ELF-1 (cell line): ENCODE results near the gene OXTR.

Source experiments
- DNase-seq: peaks from one replicate; pipeline ENCODE4 v3.0.0-alpha.2; 2016; ENCODE audit warnings: low read depth, low spot score

OXTR gene

DNA sequence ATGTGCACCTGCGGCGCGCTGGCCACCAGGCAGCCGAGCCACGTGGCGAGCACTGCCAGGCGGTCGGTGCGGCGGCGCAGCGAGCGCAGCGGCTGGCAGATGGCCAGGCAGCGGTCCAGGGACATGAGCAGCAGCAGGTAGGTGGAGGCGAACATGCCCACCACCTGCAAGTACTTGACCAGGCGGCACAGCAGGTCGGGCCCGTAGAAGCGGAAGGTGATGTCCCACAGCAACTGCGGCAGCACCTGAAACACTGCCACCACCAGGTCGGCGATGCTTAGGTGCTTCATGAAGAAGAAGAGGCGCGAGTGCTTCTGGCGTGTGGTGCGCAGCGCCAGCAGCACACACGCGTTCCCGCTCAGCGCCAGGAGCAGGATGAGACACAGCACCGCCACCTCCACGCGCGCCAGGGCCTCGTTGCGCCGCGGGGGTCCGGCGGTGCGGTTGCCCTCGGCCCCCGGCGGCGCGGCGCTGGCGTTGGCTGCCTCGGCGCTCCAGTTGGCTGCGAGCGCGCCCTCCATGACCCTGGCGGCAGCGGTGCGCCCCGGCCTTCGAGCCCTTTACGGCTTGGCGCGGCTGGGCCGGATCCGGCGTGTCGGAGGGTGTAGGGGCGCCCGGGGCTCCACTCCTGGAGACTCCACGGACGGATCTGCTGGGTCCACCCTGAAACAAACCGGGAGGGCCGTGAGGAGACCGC is 1.6 kb downstream of the OXTR start:
- DNase-seq: peak; percentile 75

- no peak for DNase-seq
Measured at GRCh38 chr3:8767256-8767666, 2.2 kb downstream of the OXTR start.

- DNase-seq: no peak
Measured at GRCh38 chr3:8766148-8766547, 3.3 kb downstream of the OXTR start.

DNA sequence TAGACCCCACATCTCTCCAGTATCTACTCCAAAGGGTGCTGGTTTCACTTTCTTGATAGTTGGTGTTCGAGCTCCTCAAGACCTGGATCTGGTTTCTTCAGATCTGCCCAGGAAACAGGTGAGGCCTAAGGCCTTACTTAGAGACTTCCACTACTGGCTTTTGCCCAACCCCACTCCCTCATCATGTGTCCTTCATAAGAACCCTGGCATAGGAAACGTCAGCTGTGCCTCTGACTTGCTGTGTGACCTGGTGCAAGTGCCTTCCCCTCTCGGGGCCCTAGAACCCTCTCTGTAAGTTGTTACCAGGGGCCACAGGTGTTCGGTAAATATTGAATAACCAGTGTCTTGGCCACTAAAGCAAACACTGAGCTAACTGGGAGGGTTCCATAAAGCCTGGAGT is 3.9 kb downstream of the OXTR start:
- no peak for DNase-seq

DNA sequence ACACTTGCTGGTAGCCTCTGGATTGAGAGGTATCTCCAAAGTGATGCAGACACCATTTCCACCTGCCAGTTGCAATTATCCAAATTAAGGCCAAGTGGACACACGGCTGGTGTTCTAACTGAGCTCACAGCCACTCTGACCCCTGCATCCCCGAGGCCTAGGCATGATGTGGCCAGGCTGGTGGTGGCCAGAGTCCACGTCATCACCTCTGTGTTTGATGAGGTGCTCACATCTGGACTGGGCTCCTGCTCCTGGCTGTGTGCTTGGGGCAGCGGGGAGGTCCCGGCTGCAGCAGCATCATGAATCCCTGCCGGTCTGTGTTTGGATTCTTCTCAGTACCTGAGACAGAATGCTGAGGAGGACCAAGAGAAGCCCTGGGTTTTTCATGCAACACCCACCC is 4.9 kb downstream of the OXTR start:
- no peak for DNase-seq

DNA sequence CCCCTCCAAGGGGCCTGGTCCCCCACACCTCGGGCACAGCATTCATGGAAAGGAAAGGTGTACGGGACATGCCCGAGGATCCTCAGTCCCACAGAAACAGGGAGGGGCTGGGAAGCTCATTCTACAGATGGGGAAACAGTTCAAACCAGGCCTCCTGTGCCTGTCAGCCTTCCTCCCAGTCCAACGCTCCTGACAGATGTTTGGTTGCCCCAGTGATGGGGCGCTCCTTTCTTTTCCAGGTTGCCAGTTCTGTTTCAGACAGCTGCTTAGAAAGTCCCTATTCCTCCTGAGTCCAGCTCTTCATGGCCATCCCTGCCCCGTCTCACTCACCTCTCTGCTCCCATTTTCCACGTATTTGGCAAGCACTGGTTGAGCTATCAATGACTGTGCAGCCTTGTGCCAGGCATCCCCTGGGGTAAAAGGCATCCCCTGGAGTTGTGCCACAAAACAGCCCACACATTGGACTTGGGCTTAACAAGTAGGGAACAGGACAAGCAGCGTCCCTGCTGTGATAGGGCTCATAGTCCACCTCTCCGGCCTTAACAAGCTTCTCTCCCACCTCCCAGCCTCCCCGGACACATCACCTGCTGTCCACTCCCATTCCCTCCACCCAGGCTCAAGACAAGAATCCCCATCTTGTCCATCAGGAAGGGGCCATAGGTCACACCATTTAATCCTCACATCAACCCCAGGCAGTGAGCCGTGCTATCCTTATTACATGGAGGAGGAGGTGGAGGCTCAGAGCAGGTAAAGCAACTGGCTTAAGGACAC is 6.6 kb downstream of the OXTR start:
- no peak for DNase-seq

DNA sequence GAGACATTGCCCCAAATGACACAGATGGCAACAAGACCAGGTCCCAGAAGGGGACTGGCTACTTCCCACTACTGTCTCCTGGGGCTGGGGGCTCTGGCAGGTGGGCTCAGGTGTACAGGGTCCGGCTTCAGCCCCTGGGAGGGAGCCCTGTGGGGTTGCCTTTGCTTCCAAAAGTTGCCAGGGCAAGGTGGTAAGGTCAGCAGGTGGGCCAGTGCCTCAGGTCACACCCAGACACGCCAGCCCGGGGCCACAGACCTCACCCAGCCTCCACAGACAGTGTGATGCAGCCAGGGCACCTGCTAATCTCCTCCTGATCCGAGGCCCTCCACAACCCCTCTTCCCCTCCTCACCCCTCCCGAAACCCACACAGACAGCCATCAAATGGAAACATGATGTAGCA is 7.5 kb downstream of the OXTR start:
- DNase-seq: no peak

DNA sequence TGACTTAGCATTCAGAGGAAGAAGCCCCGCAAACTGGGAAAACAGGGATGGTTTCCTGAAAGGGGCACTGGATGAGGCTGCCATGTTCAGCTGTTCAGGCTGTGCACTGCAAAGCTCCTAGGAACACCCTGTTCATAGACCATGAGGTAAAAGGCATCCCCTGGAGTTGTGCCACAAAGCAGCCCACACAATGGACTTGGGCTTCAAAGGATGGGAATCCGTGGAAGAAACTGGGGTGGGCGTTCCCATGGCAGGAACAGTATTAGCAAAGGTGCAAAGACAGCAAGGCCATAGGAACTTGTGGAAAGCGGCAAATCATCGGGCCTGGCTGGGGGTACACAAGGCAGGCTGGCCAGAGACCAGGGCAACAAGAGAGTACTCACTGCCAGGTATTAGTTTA is 8.9 kb downstream of the OXTR start:
- no peak for DNase-seq

DNA sequence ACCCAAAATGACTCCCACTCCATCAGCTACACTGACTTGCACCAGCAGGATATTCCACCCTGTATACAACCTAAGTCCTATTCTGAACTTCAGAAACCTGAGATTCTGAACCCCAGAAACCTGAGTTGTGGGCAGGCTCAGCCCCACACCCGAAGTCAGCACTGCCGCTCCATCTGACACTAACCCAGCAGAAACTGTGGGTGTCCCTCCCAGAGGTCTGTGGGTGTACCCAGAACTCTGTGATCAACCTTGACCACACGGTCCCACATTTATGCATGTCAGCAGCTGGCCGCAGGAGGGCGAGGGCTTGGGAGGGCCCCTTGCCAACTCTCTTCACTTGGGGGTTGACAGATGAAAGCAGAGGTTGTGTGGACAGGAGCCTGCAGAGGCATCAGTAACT is 9.3 kb downstream of the OXTR start:
- DNase-seq: no peak

DNA sequence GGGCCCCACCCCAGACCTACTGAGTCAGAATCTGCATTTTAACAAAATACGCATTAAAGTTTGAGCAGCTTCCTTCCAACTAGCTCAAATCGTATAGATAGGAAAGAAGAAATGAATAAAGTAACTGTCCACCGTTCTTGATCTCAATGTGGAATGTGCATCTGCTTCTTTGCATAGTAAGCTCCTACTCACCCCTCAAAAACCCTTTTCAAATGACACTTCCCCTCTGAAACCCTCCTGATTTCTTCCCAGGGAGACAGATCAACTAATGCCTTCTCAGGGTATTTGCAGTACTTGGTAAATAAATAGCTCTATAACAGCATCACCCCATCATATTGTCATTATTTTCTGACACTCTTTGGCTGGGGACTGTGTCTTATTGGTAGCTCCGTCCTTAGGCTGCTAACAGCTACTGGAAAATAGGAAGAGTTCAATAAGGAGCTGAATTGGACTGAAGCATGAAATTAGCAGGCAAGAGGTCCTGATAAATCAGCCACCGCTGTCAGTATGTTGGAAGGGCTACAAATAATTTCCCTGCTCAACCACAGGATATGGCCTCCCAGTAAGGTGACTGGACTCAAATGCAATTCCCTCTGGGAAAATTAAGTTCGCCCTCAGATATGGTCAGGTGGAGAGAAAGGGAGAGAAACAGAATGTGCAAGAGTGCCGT is 10.2 kb downstream of the OXTR start:
- DNase-seq: no peak

GRCh38 chr3:8757551-8758518 is 11.6 kb downstream of the OXTR start:
- DNase-seq: no peak

DNA sequence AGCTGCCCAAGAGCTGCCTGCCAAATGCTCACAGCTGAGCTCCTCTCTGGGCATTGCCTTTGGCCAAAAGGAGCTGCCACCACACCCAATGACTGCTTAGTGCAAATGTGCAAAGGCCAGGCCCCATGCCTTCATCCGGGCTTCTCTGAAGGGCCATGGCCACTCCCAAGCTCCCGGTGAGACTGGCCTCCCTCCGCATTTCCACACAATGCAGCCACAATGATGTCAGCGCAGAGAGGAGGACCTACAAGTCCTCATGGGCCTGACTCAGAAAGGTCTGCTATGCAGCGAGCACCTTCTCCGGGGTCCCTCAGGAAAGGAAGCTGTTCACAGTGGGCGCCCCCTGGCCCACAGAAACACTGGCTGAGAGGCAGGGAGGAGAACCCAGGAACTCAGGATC is 12.7 kb downstream of the OXTR start:
- no peak for DNase-seq

DNA sequence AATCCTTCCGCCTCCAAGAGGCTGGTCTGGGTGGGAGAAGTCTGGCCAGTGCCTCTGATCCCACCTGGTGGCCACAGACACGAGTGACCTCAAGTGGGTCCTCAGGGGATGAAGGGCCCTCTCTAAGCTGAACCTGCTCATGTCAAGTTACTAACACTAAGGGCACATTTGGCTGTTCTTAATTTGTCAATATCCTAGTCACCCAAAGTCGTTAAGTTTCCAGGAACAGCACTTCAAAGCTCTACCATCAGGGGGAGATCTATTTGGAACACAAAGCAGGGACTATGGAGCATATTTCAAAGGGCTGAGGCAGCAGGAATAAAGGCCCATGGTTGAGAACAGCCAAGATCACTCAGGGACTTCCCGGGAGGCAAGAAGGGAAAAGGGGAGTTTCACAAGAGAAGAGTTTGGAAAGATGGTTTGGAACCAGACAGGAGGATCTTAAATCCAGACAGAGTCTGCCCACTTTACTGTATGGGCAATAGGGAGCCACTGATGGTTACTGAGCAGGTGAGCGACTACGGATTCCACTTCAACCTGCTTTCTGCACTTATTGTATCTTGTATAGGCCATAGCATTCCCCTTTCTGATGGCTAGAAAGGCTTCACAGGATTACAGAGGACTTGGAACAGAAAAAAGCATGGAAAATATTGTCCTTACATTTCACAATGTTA is 13.7 kb downstream of the OXTR start:
- DNase-seq: no peak

GRCh38 chr3:8755097-8755496 is 14.3 kb downstream of the OXTR start:
- DNase-seq: no peak

- DNase-seq: no peak
Measured at GRCh38 chr3:8752832-8753231, 16.6 kb downstream of the OXTR start.

GRCh38 chr3:8749316-8749715 is 20.1 kb downstream of the OXTR start:
- no peak for DNase-seq

GRCh38 chr3:8746780-8747345 is 22.6 kb downstream of the OXTR start:
- no peak for DNase-seq

- DNase-seq: no peak
Measured at GRCh38 chr3:8745619-8746370, 23.6 kb downstream of the OXTR start.

GRCh38 chr3:8743911-8744310 is 25.5 kb downstream of the OXTR start:
- DNase-seq: no peak

GRCh38 chr3:8743021-8743601 is 26.3 kb downstream of the OXTR start:
- DNase-seq: no peak
